ENCODE results near the gene PIK3CB. TPM values are rescaled to one million over a fixed set of nuclear protein-coding genes. Genes with fewer than 3 reads are reported as not detected.

PIK3CB gene
- polyA plus RNA-seq, 1 experiment = 4.9 TPM

- H3K27me3 ChIP-seq (ENCODE audit: control insufficient read depth, insufficient read depth, low read length) = no peaks in the 10 kb centered on the region
- no peak for DNase-seq (ENCODE audit: low read depth)
- ChIA-PET POLR2A (no interaction called here), CTCF (interaction anchor here (0.5 to 1.0 kb wide), 4 partner anchors 18 to 39 kb away, joined by 3 to 4 read pairs (median 3); no protein-coding TSS in a partner anchor)
- TF ChIP-seq CTCF (IDR thresholded peaks at IDR 0.05; ENCODE audit: insufficient read depth, low read depth, low read length) = no peak
- no peak overlapping the region for H3K4me3 ChIP-seq (ENCODE audit: low read depth, low read length)
- H3K36me3 ChIP-seq (ENCODE audit: control insufficient read depth, insufficient read depth, low read length) = no peaks in the 10 kb centered on the region
Measured at GRCh38 chr3:138875754-138876664, 41.3 kb upstream of the PIK3CB start.

GRCh38 chr3:138875096-138875753 lies 40.5 kb upstream of the PIK3CB start:
- H3K27me3 ChIP-seq (ENCODE audit: control insufficient read depth, insufficient read depth, low read length) = no peaks in the 10 kb centered on the region
- H3K36me3 ChIP-seq (ENCODE audit: control insufficient read depth, insufficient read depth, low read length) = no peaks in the 10 kb centered on the region
- no peak for DNase-seq (ENCODE audit: low read depth)
- POLR2A ChIA-PET = no interaction called here
- CTCF ChIA-PET = interaction anchor here (0.6 to 1.0 kb wide), 2 partner anchors 19 to 40 kb away, joined by 3 to 4 read pairs; no protein-coding TSS in a partner anchor
- no peak for TF ChIP-seq CTCF (IDR thresholded peaks at IDR 0.05; ENCODE audit: insufficient read depth, low read depth, low read length)
- no peak overlapping the region for H3K4me3 ChIP-seq (ENCODE audit: low read depth, low read length)

GRCh38 chr3:138873471-138874278 lies 38.9 kb upstream of the PIK3CB start:
- no peak overlapping the region for H3K4me3 ChIP-seq (ENCODE audit: low read depth, low read length)
- no peak for TF ChIP-seq CTCF (IDR thresholded peaks at IDR 0.05; ENCODE audit: insufficient read depth, low read depth, low read length)
- POLR2A ChIA-PET = no interaction called here

GRCh38 chr3:138872632-138873031 lies 37.9 kb upstream of the PIK3CB start:
- Histone ChIP-seq H3K4me3 (ENCODE audit: low read depth, low read length) (no peak overlapping the region), H3K36me3 (ENCODE audit: control insufficient read depth, insufficient read depth, low read length) (no peaks in the 10 kb centered on the region), H3K27me3 (ENCODE audit: control insufficient read depth, insufficient read depth, low read length) (no peaks in the 10 kb centered on the region)
- ChIA-PET POLR2A (no interaction called here), CTCF (no interaction called here)
- TF ChIP-seq CTCF (IDR thresholded peaks at IDR 0.05; ENCODE audit: insufficient read depth, low read depth, low read length) = no peak
- no peak for DNase-seq (ENCODE audit: low read depth)

More at GRCh38 chr3:138873471-138874278, 38.9 kb upstream of the PIK3CB start:
- no peaks in the 10 kb centered on the region for H3K27me3 ChIP-seq (ENCODE audit: control insufficient read depth, insufficient read depth, low read length)
- CTCF ChIA-PET = interaction anchor here (1.3 kb wide), 1 partner anchor 280 kb away, joined by 4 read pairs; the partner anchor contains the start of gene CEP70
- DNase-seq (ENCODE audit: low read depth) = no peak
- no peaks in the 10 kb centered on the region for H3K36me3 ChIP-seq (ENCODE audit: control insufficient read depth, insufficient read depth, low read length)

Measured in BJ (cell line).